Kidney epithelial cell (primary cell): Measurements from ENCODE around the gene CARD19. TPM values are rescaled to one million over a fixed set of nuclear protein-coding genes. Genes with fewer than 3 reads are reported as not detected.
A peak's percentile ranks its signal among the peaks of the same experiment; 100 is the strongest.

ENCODE experiments used
- DNase-seq: peaks from one replicate; pipeline ENCODE4 v3.0.0-alpha.2; 2010; ENCODE audit warnings: low read depth
- H3K27me3 ChIP-seq: 2 replicates; pipeline ENCODE4 v1.6.0; 2011; ENCODE audit warnings: low read length; ENCODE audit not compliant: control insufficient read depth, insufficient read depth
- H3K36me3 ChIP-seq: 2 replicates; pipeline ENCODE4 v1.5.1; 2011; ENCODE audit warnings: low read length; ENCODE audit not compliant: control insufficient read depth, insufficient read depth
- H3K4me3 ChIP-seq: 2 replicates; pipeline ENCODE4 v1.5.1; 2011; ENCODE audit warnings: low read depth, mild to moderate bottlenecking, control low read depth, low read length
- total RNA-seq: library from RNA; depleted of rRNA; stranded (reverse); fragments of >200 nt; gene quantifications from 2 replicates; pipeline ENCODE4 v1.2.3, GENCODE V29; 2015
- TF ChIP-seq, protein P1 (sequence below): IDR thresholded peaks from 2 replicates; pipeline ENCODE4 v1.5.1; 2011; ENCODE audit warnings: mild to moderate bottlenecking, moderate library complexity, low read length, control low read depth, inconsistent platforms; ENCODE audit not compliant: insufficient read depth, poor library complexity, severe bottlenecking

CARD19 gene
- total RNA-seq, 1 donor from 2014 or later: 32.6 TPM

DNA sequence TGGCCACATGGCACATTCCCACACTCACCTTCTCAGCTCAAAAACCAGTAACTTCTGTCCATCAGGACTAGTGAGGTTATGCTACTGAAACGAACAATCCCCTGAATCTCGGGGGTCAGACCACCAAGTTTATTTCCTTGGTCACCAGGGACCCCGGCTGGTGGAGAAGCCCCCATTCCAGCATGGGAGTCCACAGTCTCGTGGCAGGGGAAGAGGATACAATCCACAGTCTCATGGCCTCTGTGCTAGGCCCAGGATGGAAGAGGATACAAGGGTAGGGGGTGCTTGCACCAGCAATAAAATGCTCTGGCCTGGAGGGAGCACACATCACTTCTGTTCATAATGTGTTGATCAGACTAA lies 7.4 kb upstream of the CARD19 start:
- no peak overlapping the region for H3K4me3 ChIP-seq
- no peaks in the 10 kb centered on the region for H3K27me3 ChIP-seq
- no peak for DNase-seq
- TF ChIP-seq, protein P1, sequence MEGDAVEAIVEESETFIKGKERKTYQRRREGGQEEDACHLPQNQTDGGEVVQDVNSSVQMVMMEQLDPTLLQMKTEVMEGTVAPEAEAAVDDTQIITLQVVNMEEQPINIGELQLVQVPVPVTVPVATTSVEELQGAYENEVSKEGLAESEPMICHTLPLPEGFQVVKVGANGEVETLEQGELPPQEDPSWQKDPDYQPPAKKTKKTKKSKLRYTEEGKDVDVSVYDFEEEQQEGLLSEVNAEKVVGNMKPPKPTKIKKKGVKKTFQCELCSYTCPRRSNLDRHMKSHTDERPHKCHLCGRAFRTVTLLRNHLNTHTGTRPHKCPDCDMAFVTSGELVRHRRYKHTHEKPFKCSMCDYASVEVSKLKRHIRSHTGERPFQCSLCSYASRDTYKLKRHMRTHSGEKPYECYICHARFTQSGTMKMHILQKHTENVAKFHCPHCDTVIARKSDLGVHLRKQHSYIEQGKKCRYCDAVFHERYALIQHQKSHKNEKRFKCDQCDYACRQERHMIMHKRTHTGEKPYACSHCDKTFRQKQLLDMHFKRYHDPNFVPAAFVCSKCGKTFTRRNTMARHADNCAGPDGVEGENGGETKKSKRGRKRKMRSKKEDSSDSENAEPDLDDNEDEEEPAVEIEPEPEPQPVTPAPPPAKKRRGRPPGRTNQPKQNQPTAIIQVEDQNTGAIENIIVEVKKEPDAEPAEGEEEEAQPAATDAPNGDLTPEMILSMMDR: no peak
- H3K36me3 ChIP-seq: no peaks in the 10 kb centered on the region

- TF ChIP-seq, protein P1: no peak
- H3K27me3 ChIP-seq: no peaks in the 10 kb centered on the region
- H3K36me3 ChIP-seq: no peaks in the 10 kb centered on the region
- no peak overlapping the region for H3K4me3 ChIP-seq
- DNase-seq: no peak
Observed at GRCh38 chr9:93089024-93089423, 7.0 kb upstream of the CARD19 start.

DNA sequence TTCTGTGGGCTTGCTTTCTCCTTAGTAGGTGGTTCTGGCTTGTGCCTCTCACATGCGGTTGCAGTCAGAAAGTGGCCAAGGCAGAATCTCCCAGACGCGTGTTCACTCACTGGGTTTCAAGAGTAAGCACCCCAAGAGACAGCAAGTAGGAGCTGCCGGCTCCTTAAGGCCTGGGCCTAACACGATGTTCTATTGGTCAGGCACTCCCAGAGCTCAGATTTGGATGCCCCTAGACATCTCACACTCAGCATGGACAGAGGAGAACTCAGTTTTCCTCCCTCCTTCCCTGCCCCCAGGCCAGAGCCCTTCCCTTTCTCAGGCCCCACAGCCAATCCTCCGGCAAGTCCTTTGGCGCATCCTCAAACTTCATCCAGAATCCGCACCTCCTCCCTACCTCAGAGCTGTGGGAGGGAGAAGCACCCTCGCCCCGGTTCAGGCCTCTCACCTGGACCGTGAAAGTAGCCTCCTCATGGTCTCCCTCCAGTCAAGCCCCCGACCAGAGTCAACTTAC lies 6.5 kb upstream of the CARD19 start:
- Histone ChIP-seq H3K27me3 (no peaks in the 10 kb centered on the region), H3K4me3 (no peak overlapping the region), H3K36me3 (no peaks in the 10 kb centered on the region)
- TF ChIP-seq, protein P1: no peak
- no peak for DNase-seq

GRCh38 chr9:93090091-93090655 lies 5.8 kb upstream of the CARD19 start:
- TF ChIP-seq, protein P1: no peak
- no peak for DNase-seq
- Histone ChIP-seq H3K27me3 (no peaks in the 10 kb centered on the region), H3K36me3 (no peaks in the 10 kb centered on the region), H3K4me3 (no peak overlapping the region)

DNA sequence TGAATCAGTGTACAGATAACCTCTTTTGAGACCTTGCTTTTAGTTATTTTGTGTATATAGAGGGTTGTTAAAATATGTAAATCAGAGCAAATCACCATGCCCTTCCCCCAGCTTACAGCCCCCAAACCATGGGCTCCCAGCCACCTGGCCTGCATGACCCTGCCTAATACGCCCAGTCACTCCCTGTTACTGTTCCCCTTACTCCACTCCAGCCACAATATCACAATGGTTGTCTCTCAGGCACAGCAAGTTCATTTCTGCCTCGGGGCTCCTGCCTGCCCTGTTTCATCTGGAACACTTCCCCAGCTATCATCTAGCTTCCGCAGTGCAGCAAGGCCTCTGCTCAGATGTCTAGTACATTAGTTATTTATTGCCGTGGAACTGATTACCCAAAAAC lies 5.0 kb upstream of the CARD19 start:
- H3K4me3 ChIP-seq: no peak overlapping the region
- TF ChIP-seq, protein P1: no peak
- H3K36me3 ChIP-seq: no peaks in the 10 kb centered on the region
- no peak for DNase-seq
- no peaks in the 10 kb centered on the region for H3K27me3 ChIP-seq

DNA sequence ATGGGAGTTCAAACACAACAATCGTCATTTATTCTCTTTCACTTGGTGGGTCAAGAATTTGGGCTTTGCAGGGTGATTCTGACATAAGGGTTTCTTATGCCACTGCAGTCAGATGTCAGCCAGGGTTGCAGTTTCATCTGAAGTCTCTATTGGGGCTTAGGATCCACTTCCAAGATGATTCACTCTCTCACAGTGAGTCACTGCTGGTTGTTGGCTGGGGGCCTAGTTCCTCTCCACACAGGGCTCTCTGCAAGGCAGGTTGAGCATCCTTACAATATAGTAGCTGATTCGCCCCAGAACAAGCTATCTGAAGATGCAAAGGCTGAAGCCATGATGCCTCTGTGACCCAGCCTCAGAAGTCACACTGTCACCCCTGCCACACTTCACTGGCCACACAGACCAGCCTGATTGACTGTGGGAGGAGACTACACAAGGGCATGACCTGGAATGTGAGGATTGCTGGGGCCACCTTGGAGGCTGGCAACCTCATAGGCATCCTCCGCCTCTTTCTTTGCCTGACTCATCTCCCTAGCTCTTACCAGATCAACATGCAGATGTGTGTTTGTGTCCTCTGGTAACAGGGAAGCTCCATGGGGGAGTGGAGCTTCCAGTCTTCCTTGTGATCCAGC lies 4.5 kb upstream of the CARD19 start:
- TF ChIP-seq, protein P1: no peak
- no peak overlapping the region for H3K4me3 ChIP-seq
- peak; percentile 82 for DNase-seq

More for the DNA sequence above, 4.5 kb upstream of the CARD19 start:
- H3K36me3 ChIP-seq: no peaks in the 10 kb centered on the region
- H3K27me3 ChIP-seq: no peaks in the 10 kb centered on the region
